ENCODE results near the gene WDR62. TPM values are rescaled to one million over a fixed set of nuclear protein-coding genes. Genes with fewer than 3 reads are reported as not detected.
A peak's percentile ranks its signal among the peaks of the same experiment; 100 is the strongest.

The WDR62 gene
- total RNA-seq, 3 donors from 2014 or later (not counting 1 experiment from before 2014, with no cell fraction given), result 3.9 to 5.9 (median 4.8) TPM

DNA sequence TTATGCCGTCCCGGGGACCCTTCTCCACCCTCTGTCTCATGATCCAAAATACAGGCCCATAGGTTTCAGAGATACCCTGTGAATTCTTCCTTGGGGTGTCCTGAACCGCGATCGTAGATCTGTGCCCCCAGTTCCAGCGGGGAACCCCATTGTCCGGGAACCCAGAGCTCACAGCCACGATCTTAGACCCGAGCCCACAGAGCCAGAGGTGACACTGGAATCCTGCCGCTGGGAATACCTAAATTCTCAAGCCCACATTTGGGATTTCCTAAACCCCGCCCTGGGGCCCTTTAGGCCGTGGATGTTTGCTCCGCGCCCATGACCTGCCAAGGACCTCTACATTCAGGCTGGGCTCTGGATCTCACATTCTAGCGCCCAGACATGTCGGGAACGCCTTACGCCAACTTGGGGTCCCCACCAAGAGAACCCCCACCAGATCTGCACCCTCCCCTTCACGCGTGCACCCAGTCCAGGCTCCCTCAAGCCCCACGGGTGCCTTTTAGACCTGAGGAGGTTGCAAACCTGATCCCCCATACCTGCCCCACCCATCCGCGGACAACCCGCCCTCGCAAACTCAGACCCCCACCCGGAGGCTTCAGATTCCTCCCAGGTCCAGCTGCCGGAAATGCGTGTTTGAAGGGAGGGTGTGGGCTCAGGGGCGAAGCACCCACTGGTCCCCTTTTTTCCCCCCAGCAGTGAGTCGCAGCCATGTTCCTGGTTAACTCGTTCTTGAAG, 85.8 kb downstream of the WDR62 start:
- Histone ChIP-seq H3K4me3 (ENCODE audit: low read length) (peak overlapping the region; percentile 94), H3K9me3 (ENCODE audit: control insufficient read depth, insufficient read depth, low read length) (no peaks in the 10 kb centered on the region), H3K27ac (ENCODE audit: low read length) (peak overlapping the region; percentile 76), H3K4me1 (ENCODE audit: control insufficient read depth, insufficient read depth, low read length) (peaks cover 19% of the 10 kb centered on the region), H3K27me3 (ENCODE audit: control insufficient read depth, insufficient read depth, low read length) (no peaks in the 10 kb centered on the region), H3K36me3 (ENCODE audit: control insufficient read depth, insufficient read depth, low read length) (peaks cover 25% of the 10 kb centered on the region)
- no peaks in the 10 kb centered on the region for H3K27me3 Mint-ChIP-seq (ENCODE audit: low read depth in 2 of 2)
- peaks cover 17 to 29% of the 10 kb centered on the region in 2 donors for H3K4me1 Mint-ChIP-seq
- ATAC-seq, result peak; percentile 18 to 25 (median 18)
- DNase-seq, result peak; percentile 27 to 69
- peak overlapping the region; percentile 88 to 90 for H3K27ac Mint-ChIP-seq
- WGBS (ENCODE audit: insufficient coverage), result under 1% methylated on average over 29 of the region's 31 CpGs
- intact Hi-C loops (cut with micrococcal nuclease), result loop anchor here (1.0 to 2.0 kb wide), 4 partner anchors 13 to 86 kb away; partner anchors contain the start of genes TBCB, THAP8, WDR62 and ZNF146
- peak overlapping the region; percentile 96 for H3K4me3 Mint-ChIP-seq
- H3K9me3 Mint-ChIP-seq, result no peaks in the 10 kb centered on the region
- TF ChIP-seq, protein P1, sequence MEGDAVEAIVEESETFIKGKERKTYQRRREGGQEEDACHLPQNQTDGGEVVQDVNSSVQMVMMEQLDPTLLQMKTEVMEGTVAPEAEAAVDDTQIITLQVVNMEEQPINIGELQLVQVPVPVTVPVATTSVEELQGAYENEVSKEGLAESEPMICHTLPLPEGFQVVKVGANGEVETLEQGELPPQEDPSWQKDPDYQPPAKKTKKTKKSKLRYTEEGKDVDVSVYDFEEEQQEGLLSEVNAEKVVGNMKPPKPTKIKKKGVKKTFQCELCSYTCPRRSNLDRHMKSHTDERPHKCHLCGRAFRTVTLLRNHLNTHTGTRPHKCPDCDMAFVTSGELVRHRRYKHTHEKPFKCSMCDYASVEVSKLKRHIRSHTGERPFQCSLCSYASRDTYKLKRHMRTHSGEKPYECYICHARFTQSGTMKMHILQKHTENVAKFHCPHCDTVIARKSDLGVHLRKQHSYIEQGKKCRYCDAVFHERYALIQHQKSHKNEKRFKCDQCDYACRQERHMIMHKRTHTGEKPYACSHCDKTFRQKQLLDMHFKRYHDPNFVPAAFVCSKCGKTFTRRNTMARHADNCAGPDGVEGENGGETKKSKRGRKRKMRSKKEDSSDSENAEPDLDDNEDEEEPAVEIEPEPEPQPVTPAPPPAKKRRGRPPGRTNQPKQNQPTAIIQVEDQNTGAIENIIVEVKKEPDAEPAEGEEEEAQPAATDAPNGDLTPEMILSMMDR (IDR thresholded peaks at IDR 0.05), result no peak
- H3K36me3 Mint-ChIP-seq, result no peaks in the 10 kb centered on the region

DNA sequence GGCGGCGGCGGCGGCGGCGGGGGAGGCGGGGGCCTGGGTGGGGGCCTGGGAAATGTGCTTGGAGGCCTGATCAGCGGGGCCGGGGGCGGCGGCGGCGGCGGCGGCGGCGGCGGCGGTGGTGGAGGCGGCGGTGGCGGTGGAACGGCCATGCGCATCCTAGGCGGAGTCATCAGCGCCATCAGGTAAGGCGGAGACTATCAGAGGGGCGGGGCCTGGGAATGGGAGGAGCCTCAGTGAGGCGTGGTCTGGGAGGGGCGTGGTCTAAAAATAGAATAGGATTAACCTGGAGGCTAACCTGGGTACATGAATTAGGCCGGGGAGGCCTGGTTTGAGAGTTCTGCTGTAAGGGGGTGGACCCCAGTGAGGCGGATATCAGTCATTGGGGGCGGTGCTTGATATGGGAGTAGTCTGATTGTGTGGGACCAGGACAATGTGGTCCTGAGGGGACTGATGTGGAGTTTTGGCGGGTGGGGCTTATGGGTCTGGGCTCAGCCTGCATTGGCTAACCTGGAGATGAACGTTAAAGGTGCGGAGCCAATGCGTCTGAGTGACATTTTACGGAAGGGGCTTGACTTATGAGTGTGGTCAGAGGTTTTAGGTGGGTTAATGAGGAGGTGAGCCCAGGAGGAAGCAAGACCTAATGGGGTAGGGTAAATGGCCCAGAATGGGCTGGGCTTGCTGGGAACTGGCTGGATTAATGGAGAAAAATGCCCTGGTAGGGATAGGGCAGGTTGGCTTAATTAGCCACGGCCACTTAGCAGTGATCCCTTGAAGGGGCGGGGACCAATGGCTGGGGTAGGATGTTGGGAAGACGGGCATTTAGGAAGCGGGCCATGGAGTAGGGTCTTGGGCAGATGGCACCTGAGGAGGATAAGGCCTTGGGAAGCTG, 86.6 kb downstream of the WDR62 start:
- H3K4me1 Mint-ChIP-seq, result peaks cover 17 to 32% of the 10 kb centered on the region in 2 donors
- no peaks in the 10 kb centered on the region for H3K27me3 ChIP-seq (ENCODE audit: control insufficient read depth, insufficient read depth, low read length)
- H3K4me3 Mint-ChIP-seq, result peak overlapping the region; percentile 96
- WGBS (ENCODE audit: insufficient coverage), result 28% methylated on average over 37 of the region's 42 CpGs
- peaks cover 19% of the 10 kb centered on the region for H3K4me1 ChIP-seq (ENCODE audit: control insufficient read depth, insufficient read depth, low read length)
- peak overlapping the region; percentile 76 for H3K27ac ChIP-seq (ENCODE audit: low read length)
- H3K9me3 ChIP-seq (ENCODE audit: control insufficient read depth, insufficient read depth, low read length), result no peaks in the 10 kb centered on the region
- TF ChIP-seq, protein P1 (IDR thresholded peaks at IDR 0.05), result no peak
- H3K27me3 Mint-ChIP-seq (ENCODE audit: low read depth in 2 of 2), result no peaks in the 10 kb centered on the region
- peak overlapping the region; percentile 94 for H3K4me3 ChIP-seq (ENCODE audit: low read length)
- intact Hi-C loops (cut with micrococcal nuclease), result loop anchor here (1.0 to 2.0 kb wide), 3 partner anchors 26 to 87 kb away; partner anchors contain the start of genes TBCB, THAP8, WDR62 and ZNF146
- H3K36me3 ChIP-seq (ENCODE audit: control insufficient read depth, insufficient read depth, low read length), result peaks cover 33% of the 10 kb centered on the region
- ATAC-seq (peak; percentile 82 to 88 (median 84)), DNase-seq (peak; percentile 88 to 92)
- H3K9me3 Mint-ChIP-seq, result no peaks in the 10 kb centered on the region
- H3K27ac Mint-ChIP-seq, result peak overlapping the region; percentile 88 to 90
- H3K36me3 Mint-ChIP-seq, result peaks cover 2% of the 10 kb centered on the region

DNA sequence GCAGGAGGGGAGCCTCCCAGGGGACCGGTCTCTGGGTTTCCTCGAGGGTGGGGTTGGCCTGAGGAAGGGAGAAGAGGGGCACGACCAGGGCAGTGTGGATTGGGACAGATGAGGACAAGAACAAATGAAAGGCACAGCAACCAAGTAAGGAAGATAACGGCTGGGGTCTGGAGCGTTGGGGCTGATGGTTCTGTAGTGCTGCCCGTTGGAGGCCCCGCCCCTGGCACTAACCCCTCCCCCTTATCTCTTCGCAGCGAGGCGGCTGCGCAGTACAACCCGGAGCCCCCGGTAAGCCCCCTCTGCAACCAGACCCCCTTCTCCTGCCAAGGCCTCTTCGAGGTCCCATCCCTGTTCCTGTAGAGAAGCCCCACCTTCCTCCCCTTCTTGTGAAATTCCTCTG, 87.3 kb downstream of the WDR62 start:
- Histone ChIP-seq H3K4me1 (ENCODE audit: control insufficient read depth, insufficient read depth, low read length) (peaks cover 19% of the 10 kb centered on the region), H3K27ac (ENCODE audit: low read length) (no peak overlapping the region), H3K27me3 (ENCODE audit: control insufficient read depth, insufficient read depth, low read length) (no peaks in the 10 kb centered on the region), H3K36me3 (ENCODE audit: control insufficient read depth, insufficient read depth, low read length) (peaks cover 41% of the 10 kb centered on the region), H3K9me3 (ENCODE audit: control insufficient read depth, insufficient read depth, low read length) (no peaks in the 10 kb centered on the region), H3K4me3 (ENCODE audit: low read length) (no peak overlapping the region)
- H3K9me3 Mint-ChIP-seq, result no peaks in the 10 kb centered on the region
- peak overlapping the region; percentile 96 for H3K4me3 Mint-ChIP-seq
- DNase-seq (no peak), ATAC-seq (no peak)
- H3K36me3 Mint-ChIP-seq, result peaks cover 6% of the 10 kb centered on the region
- no peaks in the 10 kb centered on the region for H3K27me3 Mint-ChIP-seq (ENCODE audit: low read depth in 2 of 2)
- intact Hi-C loops (cut with micrococcal nuclease), result no loop called here
- H3K27ac Mint-ChIP-seq, result peak overlapping the region; percentile 88 to 90
- TF ChIP-seq, protein P1 (IDR thresholded peaks at IDR 0.05), result no peak
- 96% methylated on average over 14 of the region's 14 CpGs for WGBS (ENCODE audit: insufficient coverage)
- peaks cover 17 to 28% of the 10 kb centered on the region in 2 donors for H3K4me1 Mint-ChIP-seq

Measured in natural killer cell (primary cell).